H1 (cell line): Measurements from ENCODE around the gene CLN6. TPM values are rescaled to one million over a fixed set of nuclear protein-coding genes. Genes with fewer than 3 reads are reported as not detected.

Source experiments
- CTCF ChIA-PET: fragments of 300-600 bp; sonication (Branson Sonifier 250); formaldehyde crosslinking; loops from one replicate; lab custom pipeline; 2021; ENCODE audit not compliant: partially characterized antibody; lab: Charles Lee
- POLR2A ChIA-PET: fragments of 300-600 bp; sonication (Branson Sonifier 250); formaldehyde crosslinking; loops from one replicate; lab custom pipeline; 2021; ENCODE audit warnings: inconsistent platforms; ENCODE audit not compliant: partially characterized antibody; lab: Charles Lee
- DNase-seq, 2 experiments: peaks; one replicate each; pipeline versions ENCODE4 v3.0.0 to v3.0.0-alpha.2; 2010 to 2022; ENCODE audit warnings: low spot score in 2 of 2, low read depth in 1 of 2, mixed read lengths in 1 of 2
- FAIRE-seq: peaks from 2 replicates; lab custom pipeline; 2011; peaks lifted over from hg19 to GRCh38; lab: Jason Lieb, UNC
- H2AFZ ChIP-seq: 2 replicates; pipeline ENCODE4 v1.8.1; 2012; ENCODE audit warnings: low read length, inconsistent platforms
- H2AK5ac ChIP-seq: 2 replicates; pipeline ENCODE4 v1.6.1; 2013; ENCODE audit warnings: low read depth, low read length
- H2BK120ac ChIP-seq: replicated peaks from 2 replicates; pipeline ENCODE3; 2013; ENCODE audit warnings: low read depth, low read length, inconsistent platforms
- H2BK12ac ChIP-seq: 2 replicates; pipeline ENCODE4 v1.6.1; 2013; ENCODE audit warnings: low read depth, low read length
- H2BK15ac ChIP-seq: 2 replicates; pipeline ENCODE4 v1.6.1; 2013; ENCODE audit warnings: low read length
- H2BK20ac ChIP-seq: 2 replicates; pipeline ENCODE4 v1.6.1; 2013; ENCODE audit warnings: low read length
- H2BK5ac ChIP-seq: 2 replicates; pipeline ENCODE4 v1.6.1; 2013; ENCODE audit warnings: low read depth, low read length
- H3K14ac ChIP-seq: 2 replicates; pipeline ENCODE4 v1.6.1; 2013; ENCODE audit warnings: inconsistent platforms; ENCODE audit not compliant: insufficient read length
- H3K18ac ChIP-seq: 2 replicates; pipeline ENCODE4 v1.6.1; 2013; ENCODE audit warnings: low read length; ENCODE audit errors: extremely low read depth
- H3K23ac ChIP-seq: 2 replicates; pipeline ENCODE4 v1.6.1; 2013; ENCODE audit warnings: inconsistent platforms; ENCODE audit not compliant: insufficient read length
- H3K23me2 ChIP-seq: 2 replicates; pipeline ENCODE4 v1.6.1; 2013; ENCODE audit warnings: low read depth, low read length
- H3K27ac ChIP-seq: 2 replicates; pipeline ENCODE4 v1.6.1; 2011; ENCODE audit warnings: low read depth, low read length, inconsistent platforms
- H3K27me3 ChIP-seq, 4 experiments: replicated peaks in 1 of 4; 1 replicate in 1 of 4; 2 replicates in 3 of 4; pipeline versions ENCODE4 v1.6.1 to v1.8.1; 2011 to 2013; ENCODE audit warnings: low read length in 3 of 4, mild to moderate bottlenecking in 3 of 4, inconsistent platforms in 2 of 4, mixed read lengths in 2 of 4, moderate library complexity in 1 of 4; ENCODE audit not compliant: control insufficient read depth in 3 of 4, insufficient read depth in 3 of 4; ENCODE audit errors: extremely low read depth in 1 of 4
- H3K36me3 ChIP-seq, 4 experiments: 2 replicates each; pipeline versions ENCODE4 v1.6.1 to v1.8.1; 2011 to 2013; ENCODE audit warnings: mild to moderate bottlenecking in 4 of 4, low read length in 3 of 4, moderate library complexity in 2 of 4, control low read depth in 1 of 4, inconsistent platforms in 1 of 4; ENCODE audit not compliant: insufficient read depth in 4 of 4, control insufficient read depth in 2 of 4
- H3K4ac ChIP-seq: replicated peaks from 2 replicates; pipeline ENCODE3; 2013; ENCODE audit warnings: low read length, low read depth, mixed read lengths, inconsistent platforms; ENCODE audit not compliant: insufficient read length
- H3K4me1 ChIP-seq, 4 experiments: replicated peaks in 1 of 4; 1 replicate in 1 of 4; 2 replicates in 3 of 4; pipeline versions ENCODE4 v1.6.1 to v1.8.1; 2011 to 2013; ENCODE audit warnings: low read length in 3 of 4, inconsistent platforms in 2 of 4, mixed read lengths in 1 of 4; ENCODE audit not compliant: insufficient read depth in 4 of 4, control insufficient read depth in 3 of 4
- H3K4me2 ChIP-seq, 2 experiments: 2 replicates each; pipeline versions ENCODE4 v1.6.1 to v1.8.1; 2011 to 2013; ENCODE audit warnings: low read depth in 2 of 2, low read length in 2 of 2, control low read depth in 1 of 2, inconsistent platforms in 1 of 2, mild to moderate bottlenecking in 1 of 2; ENCODE audit not compliant: insufficient read depth in 1 of 2
- H3K4me3 ChIP-seq, 4 experiments: fragments of 200-600, 300-600 bp in 1 of 4; sonication (generic), shearing (Covaris generic), sonication (Bioruptor Twin) in 1 of 4; 2 replicates each; pipeline versions ENCODE4 v1.5.1 to v1.8.1; 2011 to 2016; ENCODE audit warnings: low read length in 4 of 4, low read depth in 3 of 4, control low read depth in 2 of 4, inconsistent platforms in 2 of 4, mild to moderate bottlenecking in 2 of 4, mixed read lengths in 1 of 4, moderate library complexity in 1 of 4; ENCODE audit not compliant: insufficient read depth in 2 of 4; ENCODE audit errors: extremely low read depth in 1 of 4
- H3K56ac ChIP-seq: replicated peaks from 2 replicates; pipeline ENCODE3; 2013; ENCODE audit warnings: low read depth, mild to moderate bottlenecking, mixed read lengths, low read length, inconsistent platforms; ENCODE audit not compliant: insufficient read length
- H3K79me1 ChIP-seq: 2 replicates; pipeline ENCODE4 v1.6.1; 2013; ENCODE audit warnings: low read depth, low read length, control low read depth
- H3K79me2 ChIP-seq, 2 experiments: 2 replicates each; pipeline versions ENCODE4 v1.6.1 to v1.8.1; 2012 to 2013; ENCODE audit warnings: low read length in 2 of 2, mild to moderate bottlenecking in 2 of 2, inconsistent platforms in 1 of 2; ENCODE audit not compliant: insufficient read depth in 2 of 2, control insufficient read depth in 1 of 2
- H3K9ac ChIP-seq, 4 experiments: replicated peaks in 1 of 4; 1 replicate in 1 of 4; 2 replicates in 3 of 4; pipeline versions ENCODE4 v1.6.1 to v1.8.1; 2011 to 2013; ENCODE audit warnings: low read depth in 3 of 4, low read length in 3 of 4, control low read depth in 2 of 4, mild to moderate bottlenecking in 2 of 4, moderate library complexity in 2 of 4, inconsistent platforms in 1 of 4; ENCODE audit errors: extremely low read depth in 1 of 4
- H3K9me3 ChIP-seq, 2 experiments: 2 replicates each; pipeline versions ENCODE4 v1.6.1 to v1.8.1; 2012 to 2013; ENCODE audit warnings: mild to moderate bottlenecking in 2 of 2, moderate library complexity in 2 of 2, control low read depth in 1 of 2, inconsistent platforms in 1 of 2, low read depth in 1 of 2, low read length in 1 of 2, mixed read lengths in 1 of 2; ENCODE audit not compliant: insufficient read depth in 2 of 2
- H4K20me1 ChIP-seq, 2 experiments: replicated peaks in 1 of 2; 2 replicates each; pipeline versions ENCODE3 to v1.8.1; 2011 to 2013; ENCODE audit warnings: inconsistent platforms in 2 of 2, low read length in 2 of 2, mild to moderate bottlenecking in 1 of 2; ENCODE audit not compliant: insufficient read depth in 2 of 2, control insufficient read depth in 1 of 2
- H4K5ac ChIP-seq: 2 replicates; pipeline ENCODE4 v1.6.1; 2013; ENCODE audit warnings: low read length, low read depth, mixed read lengths, inconsistent platforms; ENCODE audit not compliant: insufficient read length
- H4K8ac ChIP-seq: 2 replicates; pipeline ENCODE4 v1.8.0; 2013; ENCODE audit warnings: mild to moderate bottlenecking, moderate library complexity, low read length, inconsistent platforms; ENCODE audit not compliant: insufficient read depth; ENCODE audit errors: extremely low read depth
- H4K91ac ChIP-seq: replicated peaks from 2 replicates; pipeline ENCODE3; 2013; ENCODE audit warnings: low read length, mixed read lengths, inconsistent platforms; ENCODE audit not compliant: insufficient read length
- BRCA1 ChIP-seq: IDR thresholded peaks from 2 replicates; pipeline ENCODE4 v1.6.1; 2012; ENCODE audit warnings: low read depth, low read length, improper control_type of control experiment
- CBX8 ChIP-seq: fragments of 300-800, 300-1000 bp; sonication (generic); IDR thresholded peaks from 2 replicates; pipeline ENCODE4 v1.7.1; 2016; ENCODE audit warnings: low read depth, low read length, borderline replicate concordance
- CTBP2 ChIP-seq: IDR thresholded peaks from 2 replicates; pipeline ENCODE4 v1.7.0; 2011; ENCODE audit warnings: borderline replicate concordance, mild to moderate bottlenecking, moderate library complexity, mixed read lengths, low read length; ENCODE audit not compliant: insufficient read depth, insufficient read length
- HDAC2 ChIP-seq, 2 experiments: fragments of 300-600 bp in 1 of 2; sonication (generic) in 1 of 2; IDR thresholded peaks; 2 replicates each; pipeline ENCODE4 v1.6.1; 2011 to 2012; ENCODE audit warnings: low read depth in 2 of 2, low read length in 2 of 2, mild to moderate bottlenecking in 2 of 2, moderate library complexity in 2 of 2, borderline replicate concordance in 1 of 2, inconsistent platforms in 1 of 2
- JUND ChIP-seq: IDR thresholded peaks from 2 replicates; pipeline ENCODE4 v1.6.1; 2011; ENCODE audit warnings: mild to moderate bottlenecking, improper control_type of control experiment, low read length
- PHF8 ChIP-seq: fragments of 200-600 bp; sonication (generic); conservative IDR thresholded peaks from 2 replicates; pipeline ENCODE4 v1.7.1; 2012; ENCODE audit warnings: low read depth, mild to moderate bottlenecking, inconsistent platforms, low read length, moderate library complexity
- RFX5 ChIP-seq: IDR thresholded peaks from 2 replicates; pipeline ENCODE4 v1.6.1; 2011; ENCODE audit warnings: low read depth, low read length, improper control_type of control experiment, borderline replicate concordance
- RXRA ChIP-seq: IDR thresholded peaks from 2 replicates; pipeline ENCODE4 v1.6.1; 2011; ENCODE audit warnings: low read depth, mild to moderate bottlenecking, low read length, moderate library complexity; ENCODE audit not compliant: insufficient read depth
- SIRT6 ChIP-seq: IDR thresholded peaks from one replicate; pipeline ENCODE4 v1.7.1; 2012; ENCODE audit warnings: low read length, inconsistent platforms
- TCF12 ChIP-seq: IDR thresholded peaks from 2 replicates; pipeline ENCODE4 v1.6.1; 2011; ENCODE audit warnings: low read depth, mild to moderate bottlenecking, low read length
- WGBS, 2 experiments: shearing (Covaris generic) in 1 of 2; methylation state at CpG; one replicate each; pipeline versions ENCODE4 v1.1.6 to v1.1.7; 2013 to 2015; ENCODE audit warnings: low lambda C conversion rate in 2 of 2, mixed read lengths in 2 of 2, inconsistent platforms in 1 of 2, low coverage in 1 of 2, missing lambda C conversion rate in 1 of 2; ENCODE audit not compliant: insufficient replicate concordance in 2 of 2, insufficient coverage in 1 of 2, insufficient read length in 1 of 2; ENCODE audit errors: extremely low coverage in 1 of 2, missing lambda C conversion rate in 1 of 2; 5-methylcytosine and 5-hydroxymethylcytosine counted together
- polyA plus RNA-seq, 7 experiments: library from polyadenylated mRNA; depleted of rRNA in 3 of 7; stranded (reverse) in 5 of 7; unstranded in 2 of 7; fragments of >200 nt in 5 of 7; fragments of 200-250 nt in 2 of 7; gene quantifications; 1 replicate in 5 of 7; 2 replicates in 1 of 7; 4 replicates in 1 of 7; pipeline versions ENCODE4 v1.2.1 to v1.2.3, GENCODE V29; 2011 to 2013; ENCODE audit warnings: missing spikeins in 2 of 7, mixed read lengths in 2 of 7
- total RNA-seq: library from RNA; stranded (reverse); fragmentation: NEBNext Ultra II Directional; extraction: Animal tissue kit (Norgen Biotek cat#: 25700); gene quantifications from 2 replicates; pipeline ENCODE4 v1.2.1, GENCODE V29; 2021

The CLN6 gene
- total and polyA plus RNA-seq, 2 of the 8 experiments (the other 6 are each of a cell fraction or from before 2014, with no cell fraction given): 60.0 to 137 TPM

DNA sequence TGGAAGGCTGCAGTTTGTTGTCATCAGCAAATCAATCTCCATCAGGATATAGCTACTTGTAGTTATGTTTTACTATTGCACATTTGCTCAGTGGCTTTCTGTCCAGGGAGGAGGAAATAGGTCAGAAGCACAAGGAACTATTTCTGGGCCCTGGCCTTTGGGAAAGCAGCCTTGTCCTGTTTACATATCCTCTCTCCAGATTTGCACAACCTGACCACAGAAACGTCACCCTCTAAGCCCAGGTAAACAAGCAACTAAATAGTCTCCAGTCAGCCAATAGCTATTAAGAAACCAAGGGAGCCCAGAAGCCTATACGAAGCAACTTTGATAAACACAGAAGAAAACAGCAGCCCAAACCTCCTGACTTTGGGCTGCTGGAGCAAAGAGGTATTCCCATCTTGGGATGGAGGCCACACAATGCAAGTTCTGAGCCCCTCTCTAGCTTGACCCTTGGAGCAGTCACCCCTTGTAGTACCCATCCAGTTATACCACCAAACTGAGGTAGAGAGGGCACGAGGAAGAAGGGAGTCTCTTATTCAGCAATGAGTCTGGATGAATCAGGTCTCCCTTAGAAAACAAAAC, 45.7 kb upstream of the CLN6 start:
- Histone ChIP-seq H4K91ac (no peak overlapping the region), H3K79me1 (no peaks in the 10 kb centered on the region; the same call in 1 of the 2 replicates), H3K79me2 (peaks cover 13 to 20% of the 10 kb centered on the region in 2 experiments), H3K36me3 (no peaks in the 10 kb centered on the region), H2AFZ (no peak overlapping the region), H3K4ac (no peak overlapping the region), H3K14ac (no peak overlapping the region), H3K4me1 (peaks cover 7 to 27% (median 18%) of the 10 kb centered on the region in 4 experiments), H4K20me1 (peaks cover 14 to 18% of the 10 kb centered on the region in 2 experiments), H2BK20ac (no peak overlapping the region), H2BK5ac (no peak overlapping the region), H2AK5ac (no peak overlapping the region), H2BK15ac (0 out of 2 replicates have a peak overlapping the region, but pooled peaks have one; percentile 14), H3K4me2 (no peak overlapping the region), H3K9ac (no peak overlapping the region), H3K9me3 (no peaks in the 10 kb centered on the region), H2BK12ac (no peak overlapping the region), H3K4me3 (no peak overlapping the region), H3K23me2 (peaks cover 16% of the 10 kb centered on the region), H3K27ac (no peak overlapping the region), H3K23ac (no peak overlapping the region), H3K56ac (no peak overlapping the region), H3K27me3 (no peaks in the 10 kb centered on the region), H3K18ac (no peak overlapping the region), H4K8ac (no peak overlapping the region), H2BK120ac (no peak overlapping the region), H4K5ac (no peak overlapping the region)
- TF ChIP-seq HDAC2 (IDR thresholded peaks at IDR 0.05; ENCODE audit: borderline replicate concordance in 1 of 2, low read depth in 2 of 2, low read length in 2 of 2) (no peak), CTBP2 (no peak), JUND (no peak), TCF12 (no peak), CBX8 (no peak), RXRA (no peak), RFX5 (no peak), BRCA1 (no peak), SIRT6 (no peak), PHF8 (no peak)
- WGBS, 2 experiments: 74% methylated on average over 3 of the region's 3 CpGs; no CpG with 5 or more reads in 1 of the 2 experiments
- no peak for FAIRE-seq
- CTCF ChIA-PET: interaction anchor here (0.8 to 10.1 kb wide), 4 partner anchors 14 to 109 kb away, joined by 3 to 72 read pairs (median 4); no protein-coding TSS in a partner anchor
- DNase-seq: no peak
- POLR2A ChIA-PET: interaction anchor here (1.6 to 5.5 kb wide), 4 partner anchors 11 to 29 kb away, joined by 3 to 50 read pairs (median 34); no protein-coding TSS in a partner anchor
